ENCODE measurements around the gene CADM1. TPM values are rescaled to one million over a fixed set of nuclear protein-coding genes. Genes with fewer than 3 reads are reported as not detected.

CADM1 gene
- total and polyA plus RNA-seq, 2 donors (not counting 1 experiment from before 2014, with no cell fraction given), result 15.4 to 86.0 TPM

DNA sequence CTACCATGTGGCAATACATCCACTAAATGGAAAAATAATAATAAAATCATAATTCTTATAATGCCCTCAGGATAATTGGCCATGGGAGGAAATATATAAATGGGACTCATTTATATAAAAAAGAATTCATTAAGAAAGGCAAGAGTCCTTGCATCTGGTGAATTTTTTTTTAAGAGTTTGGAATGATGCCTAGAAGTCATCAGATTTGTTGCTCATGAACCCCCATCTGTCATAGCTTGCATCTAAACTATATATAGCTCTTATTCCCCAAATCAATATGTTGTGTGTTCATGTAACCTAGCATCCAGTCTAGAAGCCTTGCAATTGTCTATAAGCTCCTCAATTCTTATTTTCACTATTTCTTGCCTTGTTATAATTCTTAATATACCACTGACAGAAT, 75.9 kb downstream of the CADM1 start:
- TF ChIP-seq, protein P1, sequence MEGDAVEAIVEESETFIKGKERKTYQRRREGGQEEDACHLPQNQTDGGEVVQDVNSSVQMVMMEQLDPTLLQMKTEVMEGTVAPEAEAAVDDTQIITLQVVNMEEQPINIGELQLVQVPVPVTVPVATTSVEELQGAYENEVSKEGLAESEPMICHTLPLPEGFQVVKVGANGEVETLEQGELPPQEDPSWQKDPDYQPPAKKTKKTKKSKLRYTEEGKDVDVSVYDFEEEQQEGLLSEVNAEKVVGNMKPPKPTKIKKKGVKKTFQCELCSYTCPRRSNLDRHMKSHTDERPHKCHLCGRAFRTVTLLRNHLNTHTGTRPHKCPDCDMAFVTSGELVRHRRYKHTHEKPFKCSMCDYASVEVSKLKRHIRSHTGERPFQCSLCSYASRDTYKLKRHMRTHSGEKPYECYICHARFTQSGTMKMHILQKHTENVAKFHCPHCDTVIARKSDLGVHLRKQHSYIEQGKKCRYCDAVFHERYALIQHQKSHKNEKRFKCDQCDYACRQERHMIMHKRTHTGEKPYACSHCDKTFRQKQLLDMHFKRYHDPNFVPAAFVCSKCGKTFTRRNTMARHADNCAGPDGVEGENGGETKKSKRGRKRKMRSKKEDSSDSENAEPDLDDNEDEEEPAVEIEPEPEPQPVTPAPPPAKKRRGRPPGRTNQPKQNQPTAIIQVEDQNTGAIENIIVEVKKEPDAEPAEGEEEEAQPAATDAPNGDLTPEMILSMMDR (conservative IDR thresholded peaks at IDR 0.05 in 1 of 2, IDR thresholded peaks at IDR 0.05 in 1 of 2; ENCODE audit: low read depth in 1 of 2, low read length in 2 of 2), result no peak
- TF ChIP-seq EZH2 (IDR thresholded peaks at IDR 0.05; ENCODE audit: low read length, missing control alignments), result no peak
- H3K79me2 ChIP-seq (ENCODE audit: control insufficient read depth, insufficient read depth, low read length), result no peaks in the 10 kb centered on the region
- H3K27ac ChIP-seq (ENCODE audit: insufficient read depth, low read length), result no peak overlapping the region
- H4K20me1 ChIP-seq (ENCODE audit: control insufficient read depth, extremely low read depth, insufficient read depth, low read length), result no peaks in the 10 kb centered on the region
- H3K9ac ChIP-seq (ENCODE audit: insufficient read depth, low read length), result no peak overlapping the region
- no peaks in the 10 kb centered on the region for H3K36me3 ChIP-seq (ENCODE audit: control insufficient read depth, insufficient read depth, low read length)
- H2AFZ ChIP-seq (ENCODE audit: low read length), result no peak overlapping the region
- H3K27me3 ChIP-seq (ENCODE audit: control insufficient read depth, insufficient read depth, low read length), result no peaks in the 10 kb centered on the region
- no peak for DNase-seq (ENCODE audit: low read depth in 2 of 2)
- H3K4me2 ChIP-seq (ENCODE audit: extremely low read depth, insufficient read depth, low read length), result no peak overlapping the region
- no peaks in the 10 kb centered on the region for H3K9me3 ChIP-seq (ENCODE audit: control insufficient read depth, insufficient read depth, low read depth, low read length)
- no peak overlapping the region for H3K4me3 ChIP-seq (replicated peaks in 1 of 4; ENCODE audit: control extremely low read depth in 1 of 4, insufficient read depth in 1 of 4, low read depth in 3 of 4, low read length in 4 of 4)
- H3K4me1 ChIP-seq (ENCODE audit: control insufficient read depth, extremely low read depth, insufficient read depth, low read length), result no peaks in the 10 kb centered on the region

DNA sequence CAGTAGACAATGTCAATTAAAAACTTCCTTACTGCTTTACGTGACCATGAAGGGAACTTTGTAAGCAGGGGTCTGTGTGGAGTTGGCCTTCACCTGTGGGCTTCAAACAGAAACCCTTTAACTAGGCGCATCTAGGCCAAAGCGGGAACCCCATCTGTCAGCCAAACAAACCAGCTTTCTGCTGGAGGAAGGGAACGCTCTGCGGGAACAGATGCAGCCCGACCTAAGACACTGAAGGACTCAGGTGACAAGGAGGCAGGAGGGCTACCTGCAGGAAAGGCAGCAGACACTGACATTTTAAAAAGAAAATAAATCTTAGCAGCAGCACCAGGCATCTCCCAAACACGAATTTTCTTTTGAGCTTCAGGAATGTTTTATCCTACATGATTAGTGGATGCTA, 78.4 kb downstream of the CADM1 start:
- Histone ChIP-seq H3K36me3 (ENCODE audit: control insufficient read depth, insufficient read depth, low read length) (no peaks in the 10 kb centered on the region), H3K79me2 (ENCODE audit: control insufficient read depth, insufficient read depth, low read length) (no peaks in the 10 kb centered on the region), H2AFZ (ENCODE audit: low read length) (no peak overlapping the region), H3K9me3 (ENCODE audit: control insufficient read depth, insufficient read depth, low read depth, low read length) (no peaks in the 10 kb centered on the region), H3K4me3 (replicated peaks in 1 of 4; ENCODE audit: control extremely low read depth in 1 of 4, insufficient read depth in 1 of 4, low read depth in 3 of 4, low read length in 4 of 4) (no peak overlapping the region), H3K27ac (ENCODE audit: insufficient read depth, low read length) (no peak overlapping the region), H3K4me2 (ENCODE audit: extremely low read depth, insufficient read depth, low read length) (no peak overlapping the region), H4K20me1 (ENCODE audit: control insufficient read depth, extremely low read depth, insufficient read depth, low read length) (no peaks in the 10 kb centered on the region), H3K4me1 (ENCODE audit: control insufficient read depth, extremely low read depth, insufficient read depth, low read length) (no peaks in the 10 kb centered on the region), H3K27me3 (ENCODE audit: control insufficient read depth, insufficient read depth, low read length) (no peaks in the 10 kb centered on the region), H3K9ac (ENCODE audit: insufficient read depth, low read length) (no peak overlapping the region)
- no peak for DNase-seq (ENCODE audit: low read depth in 2 of 2)
- TF ChIP-seq, protein P1 (conservative IDR thresholded peaks at IDR 0.05 in 1 of 2, IDR thresholded peaks at IDR 0.05 in 1 of 2; ENCODE audit: low read depth in 1 of 2, low read length in 2 of 2), result no peak
- TF ChIP-seq EZH2 (IDR thresholded peaks at IDR 0.05; ENCODE audit: low read length, missing control alignments), result no peak

GRCh38 chr11:115425250-115425649, 79.0 kb downstream of the CADM1 start:
- Histone ChIP-seq H3K9me3 (ENCODE audit: control insufficient read depth, insufficient read depth, low read depth, low read length) (no peaks in the 10 kb centered on the region), H3K9ac (ENCODE audit: insufficient read depth, low read length) (no peak overlapping the region), H3K4me3 (replicated peaks in 1 of 4; ENCODE audit: control extremely low read depth in 1 of 4, insufficient read depth in 1 of 4, low read depth in 3 of 4, low read length in 4 of 4) (no peak overlapping the region), H3K4me1 (ENCODE audit: control insufficient read depth, extremely low read depth, insufficient read depth, low read length) (no peaks in the 10 kb centered on the region), H3K79me2 (ENCODE audit: control insufficient read depth, insufficient read depth, low read length) (no peaks in the 10 kb centered on the region), H3K36me3 (ENCODE audit: control insufficient read depth, insufficient read depth, low read length) (no peaks in the 10 kb centered on the region), H3K27ac (ENCODE audit: insufficient read depth, low read length) (no peak overlapping the region), H3K4me2 (ENCODE audit: extremely low read depth, insufficient read depth, low read length) (no peak overlapping the region), H2AFZ (ENCODE audit: low read length) (no peak overlapping the region), H3K27me3 (ENCODE audit: control insufficient read depth, insufficient read depth, low read length) (no peaks in the 10 kb centered on the region), H4K20me1 (ENCODE audit: control insufficient read depth, extremely low read depth, insufficient read depth, low read length) (no peaks in the 10 kb centered on the region)
- no peak for TF ChIP-seq EZH2 (IDR thresholded peaks at IDR 0.05; ENCODE audit: low read length, missing control alignments)
- TF ChIP-seq, protein P1 (conservative IDR thresholded peaks at IDR 0.05 in 1 of 2, IDR thresholded peaks at IDR 0.05 in 1 of 2; ENCODE audit: low read depth in 1 of 2, low read length in 2 of 2), result no peak
- DNase-seq (ENCODE audit: low read depth in 2 of 2), result no peak
